Neutrophil (primary cell): ENCODE measurements around the gene CSKMT.
A peak's percentile ranks its signal among the peaks of the same experiment; 100 is the strongest.
"Not testable (repeated sequence)": the region's sequence is repeated elsewhere in the genome, so short reads cannot be mapped to it uniquely, and the experiment has no call there.

ENCODE experiments used
- H3K27ac ChIP-seq: fragments of 200-600 bp; sonication (generic); 2 replicates; pipeline ENCODE4 v1.5.1; 2016; ENCODE audit warnings: mild to moderate bottlenecking, moderate library complexity
- H3K27me3 ChIP-seq: fragments of 200-600 bp; sonication (generic); 2 replicates; pipeline ENCODE4 v1.6.0; 2016; ENCODE audit warnings: mild to moderate bottlenecking
- H3K36me3 ChIP-seq: fragments of 200-600 bp; sonication (generic); 2 replicates; pipeline ENCODE4 v1.5.1; 2017
- H3K4me1 ChIP-seq, 2 experiments: fragments of 200-600 bp in 1 of 2; sonication (generic) in 1 of 2; 1 replicate in 1 of 2; 2 replicates in 1 of 2; pipeline versions ENCODE4 v1.5.1 to v1.6.1; 2013 to 2016; ENCODE audit warnings: low read depth in 1 of 2, low read length in 1 of 2, mild to moderate bottlenecking in 1 of 2, moderate library complexity in 1 of 2; ENCODE audit not compliant: control insufficient read depth in 1 of 2, insufficient read depth in 1 of 2
- H3K4me3 ChIP-seq, 2 experiments: fragments of 200-600 bp in 1 of 2; sonication (generic) in 1 of 2; 1 replicate in 1 of 2; 2 replicates in 1 of 2; pipeline ENCODE4 v1.5.1; 2013 to 2016; ENCODE audit warnings: low read depth in 1 of 2, low read length in 1 of 2, mild to moderate bottlenecking in 1 of 2, moderate library complexity in 1 of 2
- H3K9me3 ChIP-seq: fragments of 200-600 bp; sonication (generic); 2 replicates; pipeline ENCODE4 v1.5.1; 2016
- CTCF ChIP-seq: fragments of 200-600 bp; sonication (generic); IDR thresholded peaks from 2 replicates; pipeline ENCODE4 v1.5.1; 2016; ENCODE audit warnings: antibody characterized with exemption

CSKMT gene

GRCh38 chr11:62671236-62671607 is 6.1 kb downstream of the CSKMT start:
- H3K4me1 ChIP-seq: peaks cover 28 to 33% of the 10 kb centered on the region in 2 experiments
- no peaks in the 10 kb centered on the region for H3K9me3 ChIP-seq

GRCh38 chr11:62671608-62672389 is 6.7 kb downstream of the CSKMT start, which contains the start of the genes LBHD1 and UQCC3:
TSS of gene LBHD1 (minus strand) at chr11:62672267. CDS start at chr11:62670031, 2,236 bp downstream.
TSS of gene UQCC3 (plus strand) at chr11:62671673. CDS start at chr11:62671746, 73 bp downstream.
- Histone ChIP-seq H3K9me3 (no peaks in the 10 kb centered on the region), H3K4me1 (peaks cover 22 to 29% of the 10 kb centered on the region in 2 experiments), H3K27ac (peak within 1 kb of the TSS; percentile 82), H3K27me3 (no peaks in the 10 kb centered on the region), H3K36me3 (peaks cover 38% of the 10 kb centered on the region), H3K4me3 (peak within 1 kb of the TSS; percentile 79 to 87)
- no peak for TF ChIP-seq CTCF

More at GRCh38 chr11:62671236-62671607, 6.1 kb downstream of the CSKMT start:
- Histone ChIP-seq H3K4me3 (peak overlapping the region; percentile 79 to 87), H3K27me3 (no peaks in the 10 kb centered on the region), H3K27ac (peak overlapping the region; percentile 82), H3K36me3 (peaks cover 33% of the 10 kb centered on the region)
- TF ChIP-seq CTCF: no peak

- Histone ChIP-seq H3K4me3 (no peak overlapping the region), H3K27ac (no peak overlapping the region), H3K36me3 (peaks cover 51% of the 10 kb centered on the region), H3K27me3 (no peaks in the 10 kb centered on the region), H3K9me3 (no peaks in the 10 kb centered on the region), H3K4me1 (peaks cover 31% of the 10 kb centered on the region in 2 experiments)
- no peak for TF ChIP-seq CTCF
Observed at GRCh38 chr11:62673196-62673525, 8.0 kb downstream of the CSKMT start.

GRCh38 chr11:62675415-62675814 is 10.3 kb downstream of the CSKMT start:
- peaks cover 51% of the 10 kb centered on the region for H3K36me3 ChIP-seq
- peaks cover 39% of the 10 kb centered on the region in 2 experiments for H3K4me1 ChIP-seq
- H3K9me3 ChIP-seq, H3K27me3 ChIP-seq, H3K4me3 ChIP-seq, H3K27ac ChIP-seq: not testable (repeated sequence)

- peak overlapping the region; percentile 51 for H3K27ac ChIP-seq
- H3K27me3 ChIP-seq: no peaks in the 10 kb centered on the region
Observed at GRCh38 chr11:62676698-62677097, 11.6 kb downstream of the CSKMT start.

More at GRCh38 chr11:62676698-62677097, 11.6 kb downstream of the CSKMT start:
- no peak for TF ChIP-seq CTCF
- H3K4me1 ChIP-seq: peaks cover 32 to 33% of the 10 kb centered on the region in 2 experiments
- no peaks in the 10 kb centered on the region for H3K9me3 ChIP-seq
- peaks cover 51% of the 10 kb centered on the region for H3K36me3 ChIP-seq
- H3K4me3 ChIP-seq: no peak overlapping the region
